Right atrium auricular region (tissue), 2 donors: ENCODE data around the gene CD2AP. TPM values are rescaled to one million over a fixed set of nuclear protein-coding genes. Genes with fewer than 3 reads are reported as not detected.

ENCODE experiments used
- DNase-seq: peaks from one replicate; pipeline ENCODE4 v3.0.0-alpha.2; 2019; ENCODE audit warnings: low spot score
- H3K27ac ChIP-seq, 2 donors: fragments of 200-600 bp; sonication (generic); 1 replicate in 1 of 2; 2 replicates in 1 of 2; pipeline ENCODE4 v1.5.1; 2016 to 2019
- H3K27me3 ChIP-seq, 2 donors: fragments of 200-600 bp; sonication (generic); one replicate each; pipeline versions ENCODE4 v1.5.1 to v1.6.0; 2017 to 2019
- H3K36me3 ChIP-seq: fragments of 200-600 bp; sonication (generic); one replicate; pipeline ENCODE4 v1.5.1; 2016
- H3K4me1 ChIP-seq, 2 donors: fragments of 200-600 bp; sonication (generic); one replicate each; pipeline versions ENCODE4 v1.5.1 to v1.6.0; 2017 to 2019
- H3K4me3 ChIP-seq, 2 donors: fragments of 200-600 bp; sonication (generic); 1 replicate in 1 of 2; 2 replicates in 1 of 2; pipeline ENCODE4 v1.5.1; 2017 to 2019; ENCODE audit warnings: mild to moderate bottlenecking in 1 of 2, moderate library complexity in 1 of 2
- H3K9me3 ChIP-seq, 2 donors: fragments of 200-600 bp; sonication (generic); one replicate each; pipeline ENCODE4 v1.5.1; 2019
- total RNA-seq, 2 donors: library from RNA; depleted of rRNA; stranded (reverse); fragments of >200 nt; gene quantifications; one replicate each; pipeline ENCODE4 v1.1.0, GENCODE V29; 2016
- TF ChIP-seq, protein P1 (sequence below), 2 donors: fragments of 200-600 bp; sonication (generic); IDR thresholded peaks; one replicate each; pipeline ENCODE4 v1.5.1; 2019; ENCODE audit warnings: antibody characterized with exemption in 2 of 2

CD2AP gene
- total RNA-seq, 2 donors from 2014 or later: 9.8 to 10.8 TPM

DNA sequence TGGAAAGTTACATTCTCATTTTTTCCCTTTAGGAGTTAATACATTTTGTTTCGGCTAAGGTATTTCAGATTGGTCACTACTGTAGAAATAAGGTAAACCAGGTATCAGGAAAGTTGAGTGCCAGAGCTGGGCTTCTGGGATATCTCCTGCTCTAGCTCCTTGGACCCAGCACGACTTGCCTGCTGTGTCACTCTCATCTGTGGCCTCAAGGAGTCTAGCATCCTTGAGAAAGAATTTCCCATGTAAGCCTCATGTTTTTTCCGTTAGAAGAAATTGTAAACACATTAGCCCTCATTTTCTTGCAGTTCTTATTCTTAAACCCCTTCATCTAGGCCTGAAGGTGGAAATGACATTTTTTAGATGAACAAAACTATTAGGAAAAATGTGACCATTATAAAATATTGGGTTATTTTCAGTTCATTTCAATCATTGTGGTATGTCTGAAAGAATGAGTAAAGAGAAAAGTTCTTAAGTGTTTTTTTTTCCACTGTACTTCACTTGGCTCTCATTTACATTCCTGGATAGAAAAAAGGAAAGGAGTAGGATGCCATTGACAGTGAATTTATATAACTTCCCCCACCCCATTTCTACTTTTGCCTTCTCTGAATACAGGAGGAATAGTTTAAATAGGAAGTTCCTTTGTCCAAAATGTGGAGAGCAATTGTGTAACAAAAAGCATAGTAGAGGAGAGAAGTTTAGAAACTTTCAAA, 46.7 kb downstream of the CD2AP start:
- TF ChIP-seq, protein P1, sequence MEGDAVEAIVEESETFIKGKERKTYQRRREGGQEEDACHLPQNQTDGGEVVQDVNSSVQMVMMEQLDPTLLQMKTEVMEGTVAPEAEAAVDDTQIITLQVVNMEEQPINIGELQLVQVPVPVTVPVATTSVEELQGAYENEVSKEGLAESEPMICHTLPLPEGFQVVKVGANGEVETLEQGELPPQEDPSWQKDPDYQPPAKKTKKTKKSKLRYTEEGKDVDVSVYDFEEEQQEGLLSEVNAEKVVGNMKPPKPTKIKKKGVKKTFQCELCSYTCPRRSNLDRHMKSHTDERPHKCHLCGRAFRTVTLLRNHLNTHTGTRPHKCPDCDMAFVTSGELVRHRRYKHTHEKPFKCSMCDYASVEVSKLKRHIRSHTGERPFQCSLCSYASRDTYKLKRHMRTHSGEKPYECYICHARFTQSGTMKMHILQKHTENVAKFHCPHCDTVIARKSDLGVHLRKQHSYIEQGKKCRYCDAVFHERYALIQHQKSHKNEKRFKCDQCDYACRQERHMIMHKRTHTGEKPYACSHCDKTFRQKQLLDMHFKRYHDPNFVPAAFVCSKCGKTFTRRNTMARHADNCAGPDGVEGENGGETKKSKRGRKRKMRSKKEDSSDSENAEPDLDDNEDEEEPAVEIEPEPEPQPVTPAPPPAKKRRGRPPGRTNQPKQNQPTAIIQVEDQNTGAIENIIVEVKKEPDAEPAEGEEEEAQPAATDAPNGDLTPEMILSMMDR (IDR thresholded peaks at IDR 0.05): no peak

DNA sequence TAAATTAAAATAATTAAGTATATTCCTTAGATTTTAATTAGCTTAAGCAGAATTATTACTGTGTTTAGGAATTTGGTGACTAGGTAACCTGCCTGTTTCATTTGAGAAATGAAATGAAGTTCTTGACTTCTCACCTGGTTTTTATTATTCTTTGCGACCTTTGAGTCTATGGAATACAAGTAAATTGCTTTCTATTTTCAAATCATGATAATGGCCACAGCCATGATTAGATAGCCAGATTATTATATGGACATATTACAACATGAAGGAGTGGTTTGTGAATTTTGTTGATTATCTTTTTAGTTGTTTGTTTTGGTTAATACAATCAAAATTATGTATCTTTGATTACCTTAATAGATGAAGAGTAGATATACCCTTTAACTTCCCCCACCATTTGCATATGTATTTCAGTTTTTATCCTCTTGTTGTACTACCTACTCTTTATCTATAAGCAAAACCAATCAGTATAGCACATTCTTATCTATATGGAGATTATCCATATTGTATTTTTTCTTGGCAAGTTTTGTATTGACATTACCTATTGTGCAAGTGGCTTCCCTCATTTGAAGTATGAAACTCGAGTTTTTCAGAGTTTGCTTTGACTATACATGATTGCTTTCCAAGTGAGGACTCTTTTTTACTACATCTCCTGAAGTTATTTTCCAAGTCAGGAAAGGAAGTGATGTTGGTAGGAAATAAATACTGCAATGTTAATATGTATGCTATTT, 47.9 kb downstream of the CD2AP start:
- Histone ChIP-seq H3K9me3 (no peaks in the 10 kb centered on the region), H3K36me3 (peaks cover 5% of the 10 kb centered on the region), H3K27me3 (no peaks in the 10 kb centered on the region), H3K27ac (no peak overlapping the region), H3K4me3 (no peak overlapping the region), H3K4me1 (peaks cover 0 to 22% of the 10 kb centered on the region in 2 donors)
- DNase-seq: no peak
- TF ChIP-seq, protein P1 (IDR thresholded peaks at IDR 0.05): no peak

More for the DNA sequence above, 46.7 kb downstream of the CD2AP start:
- H3K27ac ChIP-seq: no peak overlapping the region
- no peaks in the 10 kb centered on the region for H3K9me3 ChIP-seq
- no peak for DNase-seq
- H3K4me1 ChIP-seq: peaks cover 0 to 17% of the 10 kb centered on the region in 2 donors
- no peak overlapping the region for H3K4me3 ChIP-seq
- no peaks in the 10 kb centered on the region for H3K27me3 ChIP-seq
- H3K36me3 ChIP-seq: peaks cover 5% of the 10 kb centered on the region

DNA sequence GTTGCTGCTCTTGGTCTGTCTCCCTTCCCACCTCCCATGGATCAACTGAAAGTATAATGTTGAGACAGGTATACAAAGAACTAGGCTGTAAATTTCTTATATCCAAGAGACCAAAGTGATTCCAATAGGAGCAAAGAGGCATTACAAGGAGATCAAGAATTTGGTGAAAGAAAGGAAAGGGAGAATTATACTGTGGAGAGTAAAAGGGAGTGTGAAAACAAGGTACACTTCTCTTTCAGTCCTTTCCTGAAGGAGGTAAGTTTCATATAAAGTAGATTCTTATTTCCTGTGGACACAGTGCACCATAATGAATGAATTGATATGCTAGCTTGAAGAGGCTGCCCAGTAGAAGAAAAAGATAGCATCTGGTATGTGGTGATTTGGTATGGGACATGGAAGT, 49.7 kb downstream of the CD2AP start:
- Histone ChIP-seq H3K27ac (no peak overlapping the region), H3K27me3 (no peaks in the 10 kb centered on the region), H3K36me3 (peaks cover 5% of the 10 kb centered on the region), H3K9me3 (no peaks in the 10 kb centered on the region), H3K4me3 (no peak overlapping the region), H3K4me1 (peaks cover 0 to 17% of the 10 kb centered on the region in 2 donors)
- TF ChIP-seq, protein P1 (IDR thresholded peaks at IDR 0.05): no peak
- no peak for DNase-seq

DNA sequence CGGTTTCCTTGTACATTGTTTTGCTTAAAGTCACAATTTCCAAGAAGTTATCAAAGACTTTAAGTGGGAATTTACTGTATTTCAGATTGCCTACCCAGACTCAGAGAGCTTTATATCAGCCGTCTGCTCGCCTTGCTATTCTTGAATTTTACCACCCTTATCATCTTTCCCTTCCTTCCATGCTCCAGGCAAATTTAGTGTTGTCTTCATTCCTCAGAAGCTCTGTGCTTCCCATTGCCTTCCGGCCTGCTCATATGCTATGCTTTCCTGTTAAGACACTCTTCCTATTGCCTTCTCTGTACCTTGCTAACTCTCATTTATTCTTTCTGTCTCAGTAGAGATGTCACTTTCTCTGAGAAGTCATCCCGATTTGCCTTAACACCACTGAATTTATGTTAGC, 52.1 kb downstream of the CD2AP start:
- Histone ChIP-seq H3K9me3 (no peaks in the 10 kb centered on the region), H3K4me3 (no peak overlapping the region), H3K4me1 (peaks cover 0 to 7% of the 10 kb centered on the region in 2 donors), H3K27ac (no peak overlapping the region), H3K36me3 (peaks cover 5% of the 10 kb centered on the region), H3K27me3 (no peaks in the 10 kb centered on the region)
- TF ChIP-seq, protein P1 (IDR thresholded peaks at IDR 0.05): no peak
- DNase-seq: no peak

DNA sequence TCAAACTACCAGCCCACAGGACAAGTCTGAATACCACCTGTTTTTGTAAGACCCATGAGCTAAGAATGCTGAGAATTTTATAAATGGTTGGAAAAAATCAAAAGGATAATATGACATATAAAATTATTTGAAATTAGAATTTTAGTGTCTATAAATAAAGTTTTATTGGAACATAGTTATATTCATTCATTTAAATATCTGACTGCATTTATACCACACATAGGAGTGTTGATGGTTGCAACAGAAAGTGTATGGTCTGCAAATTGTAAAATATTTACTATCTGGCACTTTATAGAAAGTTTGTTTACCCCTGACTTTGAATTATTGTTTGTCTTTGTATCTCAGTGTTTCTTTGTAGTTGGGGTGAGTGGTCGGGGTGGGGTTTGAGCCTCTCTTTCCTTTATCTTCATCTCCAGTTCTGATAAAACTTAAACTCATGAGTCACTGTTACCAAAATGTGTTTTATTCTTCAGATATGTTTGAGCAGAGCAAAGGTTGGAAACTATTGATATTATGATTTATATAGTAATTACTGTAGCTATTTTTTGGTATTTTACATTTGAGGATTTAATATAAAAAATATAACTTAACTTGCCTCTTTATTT, 55.5 kb downstream of the CD2AP start:
- Histone ChIP-seq H3K9me3 (no peaks in the 10 kb centered on the region), H3K27ac (no peak overlapping the region), H3K4me3 (no peak overlapping the region), H3K36me3 (no peaks in the 10 kb centered on the region), H3K27me3 (no peaks in the 10 kb centered on the region), H3K4me1 (peaks cover 0 to 14% of the 10 kb centered on the region in 2 donors)
- TF ChIP-seq, protein P1 (IDR thresholded peaks at IDR 0.05): no peak
- DNase-seq: no peak
